Prostate gland (tissue), 2 donors: Measurements from ENCODE around the gene ERN1.

Experiments used
- CTCF ChIP-seq, 4 experiments: fragments of 200-600 bp in 2 of 4; fragments of 450-650 bp in 2 of 4; sonication (generic) in 2 of 4; IDR thresholded peaks; 1 replicate in 3 of 4; 2 replicates in 1 of 4; pipeline ENCODE4 v1.5.1; 2016 to 2019; ENCODE audit warnings: antibody characterized with exemption in 4 of 4, mild to moderate bottlenecking in 2 of 4, moderate library complexity in 2 of 4
- POLR2A ChIP-seq: fragments of 450-650 bp; IDR thresholded peaks from one replicate; pipeline ENCODE4 v1.6.1; 2016; ENCODE audit warnings: antibody characterized with exemption, mild to moderate bottlenecking
- POLR2AphosphoS5 ChIP-seq: sonication (generic); formaldehyde crosslinking; IDR thresholded peaks from one replicate; pipeline ENCODE4 v1.6.1; 2017; ENCODE audit warnings: antibody characterized with exemption

GRCh38 chr17:63997341-63998048 is 132.4 kb downstream of the ERN1 start:
- TF ChIP-seq POLR2AphosphoS5 (no peak), CTCF (IDR thresholded peaks at IDR 0.05) (no peak), POLR2A (no peak)
